BLaER1 treated with 17β-estradiol and CSF1 and Interleukin-3, amounts not matched to agents 10 nM and 100 nM (cell line): ENCODE results near the gene ACTL6B.
"Not testable (repeated sequence)": the region's sequence is repeated elsewhere in the genome, so short reads cannot be mapped to it uniquely, and the experiment has no call there.

Experiments used
- H3K27ac ChIP-seq, 11 experiments: shearing (Covaris generic); formaldehyde crosslinking; 2 replicates each; pipeline ENCODE4 v1.8.1; 2022
- H3K27me3 ChIP-seq, 11 experiments: shearing (Covaris generic); formaldehyde crosslinking; 2 replicates each; pipeline ENCODE4 v1.8.1; 2022
- H3K36me3 ChIP-seq, 11 experiments: shearing (Covaris generic); formaldehyde crosslinking; 2 replicates each; pipeline ENCODE4 v1.8.1; 2022
- H3K4me1 ChIP-seq, 10 experiments: shearing (Covaris generic); formaldehyde crosslinking; 2 replicates each; pipeline ENCODE4 v1.8.1; 2022
- H3K4me2 ChIP-seq, 11 experiments: shearing (Covaris generic); formaldehyde crosslinking; 2 replicates each; pipeline ENCODE4 v1.8.1; 2022
- H3K4me3 ChIP-seq, 10 experiments: shearing (Covaris generic); formaldehyde crosslinking; 2 replicates each; pipeline ENCODE4 v1.8.1; 2022
- H3K9ac ChIP-seq, 11 experiments: shearing (Covaris generic); formaldehyde crosslinking; 2 replicates each; pipeline ENCODE4 v1.8.1; 2022
- H3K9me3 ChIP-seq, 11 experiments: shearing (Covaris generic); formaldehyde crosslinking; replicated peaks in 1 of 11; 2 replicates each; pipeline ENCODE4 v1.8.1; 2022
- H4K20me1 ChIP-seq, 11 experiments: shearing (Covaris generic); formaldehyde crosslinking; 2 replicates each; pipeline ENCODE4 v1.8.1; 2022
- Cebpa-rat ChIP-seq, 11 experiments: shearing (Covaris generic); IDR thresholded peaks; 2 replicates each; pipeline ENCODE4 v1.8.1; 2022

ACTL6B gene

DNA sequence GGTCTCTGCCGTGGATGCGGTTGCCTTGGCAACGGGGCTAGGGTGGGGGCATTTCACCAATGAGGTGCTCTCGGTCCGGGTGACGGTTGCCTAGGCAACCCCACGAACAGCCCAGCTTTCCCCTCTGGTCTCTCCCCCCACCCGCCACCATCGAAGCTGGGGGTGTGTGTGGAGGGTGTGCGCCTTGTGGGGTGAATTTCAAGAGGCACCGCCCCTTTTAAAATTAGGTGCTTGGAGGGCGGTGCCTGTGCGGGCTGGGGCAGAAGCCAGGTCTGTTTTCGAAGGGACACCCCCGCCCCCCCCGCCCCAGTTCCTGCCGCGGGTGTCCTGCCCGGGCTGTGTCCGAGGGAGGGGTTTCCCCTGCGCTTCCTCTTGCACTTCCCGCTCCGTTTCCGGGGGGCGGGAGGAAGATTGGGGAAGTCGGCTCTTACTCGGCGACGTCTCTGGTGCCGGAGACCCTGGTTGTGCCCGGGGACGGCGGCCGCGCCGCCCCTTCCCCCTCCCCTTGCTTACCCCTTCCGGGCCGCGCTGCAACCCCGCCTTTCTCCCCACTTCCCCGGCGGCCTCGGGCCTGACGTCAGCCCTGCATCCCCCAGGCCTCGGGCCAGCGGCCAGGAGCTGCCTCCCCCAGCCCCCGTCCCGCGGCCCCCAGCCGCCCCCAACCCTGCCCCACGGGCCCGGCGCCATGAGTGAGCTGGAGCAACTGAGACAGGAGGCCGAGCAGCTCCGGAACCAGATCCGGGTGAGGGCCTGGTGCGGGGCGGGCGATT lies 19.5 kb upstream of the ACTL6B start:
- Histone ChIP-seq H3K4me2 (peak overlapping the region; percentile 63 to 96 (median 85)), H3K9ac (peak overlapping the region; percentile 90 to 98 (median 95); a peak in 21 of 22 replicates), H3K27me3 (no peaks in the 10 kb centered on the region), H3K27ac (peak overlapping the region in 10 of 11 experiments; percentile 66 to 97 (median 93); a peak in 18 of 22 replicates), H4K20me1 (peaks cover 54 to 63% (median 57%) of the 10 kb centered on the region in 11 experiments), H3K4me1 (peaks cover 12 to 53% (median 32%) of the 10 kb centered on the region in 10 experiments; a peak in 19 of 20 replicates), H3K36me3 (peaks cover 44 to 46% (median 45%) of the 10 kb centered on the region in 11 experiments), H3K4me3 (peak overlapping the region; percentile 86 to 100 (median 96)), H3K9me3 (no peaks in the 10 kb centered on the region)
- no peak for TF ChIP-seq Cebpa-rat (IDR thresholded peaks at IDR 0.05)

DNA sequence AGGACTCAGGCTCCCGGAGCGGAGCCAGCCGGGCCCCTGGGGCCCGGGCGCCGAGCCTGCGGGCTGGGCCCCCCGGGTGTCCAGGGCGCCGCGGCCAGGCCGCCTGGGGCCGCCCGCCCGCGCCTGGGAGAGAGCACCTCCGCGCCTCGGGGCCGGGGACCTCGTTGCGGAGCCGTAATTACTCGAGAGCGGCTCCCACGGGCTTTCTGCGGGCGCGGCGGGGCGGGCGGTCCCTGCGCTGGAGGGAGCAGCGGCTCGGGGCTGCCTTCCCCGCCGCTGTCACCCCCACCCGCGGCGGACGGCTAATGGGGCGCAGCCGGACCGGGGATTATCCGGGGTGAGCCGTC lies 18.8 kb upstream of the ACTL6B start:
- no peak for TF ChIP-seq Cebpa-rat (IDR thresholded peaks at IDR 0.05)
- H3K27me3 ChIP-seq, result no peaks in the 10 kb centered on the region
- peaks cover 37 to 39% (median 38%) of the 10 kb centered on the region in 11 experiments for H3K36me3 ChIP-seq
- peak overlapping the region; percentile 86 to 100 (median 96) for H3K4me3 ChIP-seq
- no peaks in the 10 kb centered on the region for H3K9me3 ChIP-seq
- H3K27ac ChIP-seq, result peak overlapping the region; percentile 91 to 97 (median 93)
- peaks cover 47 to 56% (median 51%) of the 10 kb centered on the region in 11 experiments for H4K20me1 ChIP-seq
- H3K4me1 ChIP-seq, result peaks cover 12 to 49% (median 32%) of the 10 kb centered on the region in 10 experiments; a peak in 19 of 20 replicates
- peak overlapping the region; percentile 63 to 96 (median 85) for H3K4me2 ChIP-seq
- H3K9ac ChIP-seq, result peak overlapping the region; percentile 90 to 98 (median 95)

DNA sequence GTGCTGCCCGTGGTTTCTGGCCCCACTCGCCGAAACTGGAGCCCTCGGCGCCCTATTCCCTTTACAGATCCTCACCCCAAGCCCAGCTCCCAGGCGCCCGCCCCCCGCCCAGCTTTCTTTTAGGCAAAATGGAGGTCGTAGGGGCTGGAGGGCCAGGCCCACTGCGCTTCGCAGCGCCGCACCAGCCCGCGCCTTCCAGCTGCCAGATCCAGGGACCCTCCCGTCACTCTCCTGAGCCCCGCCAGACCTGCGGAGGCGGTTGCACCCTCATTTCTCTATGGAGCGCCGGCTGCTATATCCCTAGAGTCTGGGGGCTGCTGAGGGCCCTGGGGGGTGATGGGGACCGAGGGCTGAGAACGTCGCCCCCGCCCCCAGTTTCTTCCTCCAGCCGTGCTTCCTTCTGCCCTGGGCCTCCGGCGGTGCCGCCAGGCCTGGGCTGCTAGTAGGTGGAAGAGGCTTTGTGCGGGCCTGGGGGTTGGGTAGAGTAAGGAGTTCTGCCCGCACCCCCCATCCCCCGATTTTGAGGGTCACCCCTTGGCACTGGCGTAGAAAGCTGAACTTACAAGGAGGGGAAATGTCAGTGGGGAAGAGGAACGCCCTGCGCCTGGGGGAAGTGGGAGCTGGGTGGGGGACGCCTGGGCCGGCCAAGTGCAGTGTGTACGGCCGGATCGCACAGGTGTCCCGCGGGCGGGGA lies 18.3 kb upstream of the ACTL6B start:
- Histone ChIP-seq H3K4me2 (peak overlapping the region; percentile 63 to 96 (median 85)), H3K9me3 (no peaks in the 10 kb centered on the region), H3K27me3 (no peaks in the 10 kb centered on the region), H3K27ac (peak overlapping the region; percentile 91 to 97 (median 93)), H3K36me3 (peaks cover 32 to 33% (median 33%) of the 10 kb centered on the region in 11 experiments), H3K4me3 (peak overlapping the region; percentile 86 to 100 (median 96)), H3K4me1 (peaks cover 16 to 48% (median 30%) of the 10 kb centered on the region in 10 experiments), H4K20me1 (peaks cover 42 to 51% (median 45%) of the 10 kb centered on the region in 11 experiments), H3K9ac (peak overlapping the region; percentile 90 to 98 (median 95))
- no peak for TF ChIP-seq Cebpa-rat (IDR thresholded peaks at IDR 0.05)

DNA sequence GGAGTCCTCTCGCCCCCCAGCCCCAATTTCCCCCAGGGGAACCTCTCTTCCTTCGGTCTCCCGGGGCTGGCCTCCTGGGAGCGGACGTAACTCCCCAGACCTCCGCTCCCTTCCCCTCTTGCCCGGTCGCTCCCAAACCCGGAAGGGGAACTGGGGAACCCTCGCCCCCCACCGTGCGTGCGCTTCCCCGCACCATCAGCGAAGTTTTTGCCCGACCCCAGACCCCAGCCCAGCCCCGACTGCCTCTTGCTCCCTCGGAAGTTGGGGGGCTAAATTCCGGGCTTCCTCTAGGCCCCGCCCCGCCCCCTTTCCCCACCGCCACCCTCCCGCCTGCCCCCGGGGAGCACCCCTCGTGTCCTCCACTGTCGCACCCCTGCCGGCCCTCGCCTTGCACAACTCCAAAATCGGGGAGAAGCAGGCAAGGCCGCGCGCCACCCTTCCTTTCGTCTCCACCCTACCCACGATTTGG lies 17.7 kb upstream of the ACTL6B start:
- Histone ChIP-seq H3K36me3 (peaks cover 26 to 28% (median 27%) of the 10 kb centered on the region in 11 experiments), H3K9ac (peak overlapping the region; percentile 90 to 98 (median 95)), H3K4me2 (peak overlapping the region; percentile 63 to 96 (median 85)), H4K20me1 (peaks cover 36 to 45% (median 40%) of the 10 kb centered on the region in 11 experiments), H3K27me3 (no peaks in the 10 kb centered on the region), H3K27ac (peak overlapping the region; percentile 91 to 97 (median 93)), H3K4me3 (peak overlapping the region; percentile 86 to 100 (median 96)), H3K4me1 (peaks cover 16 to 42% (median 28%) of the 10 kb centered on the region in 10 experiments), H3K9me3 (no peaks in the 10 kb centered on the region)
- TF ChIP-seq Cebpa-rat (IDR thresholded peaks at IDR 0.05), result no peak

DNA sequence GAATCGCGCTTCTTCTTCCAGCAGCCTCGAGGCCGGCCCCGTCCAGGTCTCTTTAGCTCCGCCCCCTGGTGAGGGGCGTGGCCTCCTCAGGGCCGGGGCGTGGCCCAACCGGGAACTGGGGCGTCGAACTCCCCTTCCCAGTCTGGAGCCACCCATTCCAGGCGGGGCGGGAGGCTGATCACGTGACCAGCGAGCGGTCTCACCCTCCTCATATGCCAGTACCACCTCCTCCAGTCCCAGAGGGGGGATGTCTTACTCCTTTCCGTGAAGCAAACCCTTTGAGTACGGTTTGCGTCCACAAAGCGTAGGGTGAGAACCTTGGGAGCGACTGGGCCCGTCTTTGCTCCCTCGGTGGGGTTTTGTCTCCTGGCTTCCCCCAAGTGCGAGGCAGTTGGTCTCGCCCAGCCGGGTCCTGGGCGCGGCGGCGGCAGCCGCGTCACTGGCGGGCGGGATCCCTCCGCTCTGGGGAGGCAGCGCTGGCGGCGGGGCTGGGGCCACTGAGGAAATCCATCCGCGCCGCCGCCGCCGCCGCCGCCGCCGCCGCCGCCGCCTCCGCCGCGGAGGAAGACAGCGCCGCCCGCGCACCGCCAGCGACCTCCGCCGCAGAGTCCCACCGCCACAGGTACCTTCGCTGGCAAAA lies 17.2 kb upstream of the ACTL6B start, which contains the start of gene GNB2:
Gene GNB2, plus strand, starts transcription at position 439 of the 640 bp plus-strand sequence. CDS start 2,526 bp downstream, outside the sequence.
- Histone ChIP-seq H3K9me3 (no peaks in the 10 kb centered on the region), H3K9ac (peak within 1 kb of the TSS; percentile 90 to 98 (median 95)), H3K36me3 (peaks cover 21 to 22% (median 22%) of the 10 kb centered on the region in 11 experiments), H3K4me3 (peak within 1 kb of the TSS; percentile 86 to 100 (median 96)), H4K20me1 (peaks cover 31 to 39% (median 34%) of the 10 kb centered on the region in 11 experiments), H3K4me1 (peaks cover 14 to 37% (median 26%) of the 10 kb centered on the region in 10 experiments), H3K4me2 (peak within 1 kb of the TSS; percentile 79 to 96 (median 89)), H3K27me3 (no peaks in the 10 kb centered on the region), H3K27ac (peak within 1 kb of the TSS; percentile 91 to 97 (median 93))
- no peak for TF ChIP-seq Cebpa-rat (IDR thresholded peaks at IDR 0.05)

DNA sequence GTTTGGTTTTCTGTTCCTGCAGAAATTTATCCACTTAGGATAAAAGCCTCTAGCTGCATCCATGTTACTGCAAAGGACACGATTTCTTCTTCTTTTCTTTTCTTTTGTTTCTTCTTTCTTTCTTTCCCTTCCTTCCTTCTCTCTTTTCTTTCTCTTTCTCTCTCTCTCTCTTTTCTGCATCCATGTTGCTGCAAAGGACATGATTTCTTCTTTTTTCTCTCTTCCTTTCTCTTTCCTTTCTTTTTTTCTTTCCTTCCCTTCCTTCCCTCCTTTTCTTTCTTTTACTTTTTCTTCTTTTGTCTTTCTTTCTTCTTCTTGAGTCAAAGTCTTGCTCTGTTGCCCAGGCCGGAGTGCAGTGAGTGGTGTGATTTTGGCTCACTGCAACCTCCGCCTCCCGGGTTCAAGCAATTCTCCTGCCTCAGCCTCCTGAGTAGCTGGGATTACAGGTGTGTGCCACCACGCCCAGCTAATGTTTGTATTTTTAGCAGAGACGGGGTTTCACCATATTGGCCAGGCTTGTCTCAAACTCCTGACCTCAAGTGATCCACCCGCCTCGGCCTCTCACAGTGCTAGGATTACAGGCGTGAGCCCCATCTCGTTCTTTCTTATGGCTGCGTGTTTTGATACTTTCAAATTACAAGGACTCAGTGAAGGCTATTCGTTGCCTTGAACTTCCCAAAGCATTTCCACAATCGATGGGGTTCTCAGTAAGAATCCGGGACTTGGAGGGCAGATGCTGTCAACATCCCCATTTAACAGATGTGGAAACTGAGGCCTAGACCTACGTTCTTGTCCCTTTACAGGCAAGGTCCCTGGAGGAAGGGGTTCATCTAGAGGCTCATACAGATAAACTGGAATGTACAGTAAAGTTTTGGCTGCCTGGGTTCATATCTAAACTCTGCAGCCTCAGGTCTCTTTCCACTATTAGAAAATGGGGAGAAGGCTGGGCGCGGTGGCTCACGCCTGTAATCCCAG lies 15.4 kb upstream of the ACTL6B start:
- Histone ChIP-seq H3K4me2 (no peak overlapping the region), H4K20me1 (peaks cover 13 to 22% (median 16%) of the 10 kb centered on the region in 11 experiments), H3K9ac (no peak overlapping the region), H3K36me3 (peaks cover 3 to 4% (median 4%) of the 10 kb centered on the region in 11 experiments), H3K27me3 (no peaks in the 10 kb centered on the region), H3K27ac (no peak overlapping the region), H3K4me3 (no peak overlapping the region), H3K9me3 (no peaks in the 10 kb centered on the region), H3K4me1 (peaks cover 4 to 25% (median 10%) of the 10 kb centered on the region in 10 experiments)
- no peak for TF ChIP-seq Cebpa-rat (IDR thresholded peaks at IDR 0.05)

DNA sequence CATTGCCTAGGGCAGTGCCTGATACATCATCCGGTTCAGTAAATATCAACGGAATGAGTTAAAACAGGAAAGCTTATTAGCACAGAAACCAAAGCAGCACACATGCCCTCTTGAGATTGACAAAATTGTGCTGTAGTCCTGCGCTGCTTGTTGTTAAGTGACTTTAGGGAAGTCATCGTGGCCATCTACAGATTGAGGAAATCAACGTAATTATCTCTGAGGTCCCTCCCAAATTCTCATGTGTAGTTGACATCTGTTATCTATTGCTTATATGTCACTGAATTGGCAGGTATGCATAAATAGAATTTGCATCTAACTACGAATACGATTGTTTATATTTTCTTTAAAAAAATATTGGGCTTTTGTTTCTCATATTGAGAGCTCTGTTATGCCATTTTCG lies 13.8 kb upstream of the ACTL6B start:
- Histone ChIP-seq H3K4me3 (no peak overlapping the region), H3K27ac (no peak overlapping the region), H3K4me2 (no peak overlapping the region), H3K9me3 (no peaks in the 10 kb centered on the region), H3K36me3 (no peaks in the 10 kb centered on the region), H3K27me3 (no peaks in the 10 kb centered on the region), H4K20me1 (peaks cover 5 to 9% (median 8%) of the 10 kb centered on the region in 11 experiments; a peak in 17 of 22 replicates), H3K4me1 (peaks cover 0 to 21% (median 6%) of the 10 kb centered on the region in 10 experiments; a peak in 12 of 20 replicates), H3K9ac (no peak overlapping the region)
- no peak for TF ChIP-seq Cebpa-rat (IDR thresholded peaks at IDR 0.05)

DNA sequence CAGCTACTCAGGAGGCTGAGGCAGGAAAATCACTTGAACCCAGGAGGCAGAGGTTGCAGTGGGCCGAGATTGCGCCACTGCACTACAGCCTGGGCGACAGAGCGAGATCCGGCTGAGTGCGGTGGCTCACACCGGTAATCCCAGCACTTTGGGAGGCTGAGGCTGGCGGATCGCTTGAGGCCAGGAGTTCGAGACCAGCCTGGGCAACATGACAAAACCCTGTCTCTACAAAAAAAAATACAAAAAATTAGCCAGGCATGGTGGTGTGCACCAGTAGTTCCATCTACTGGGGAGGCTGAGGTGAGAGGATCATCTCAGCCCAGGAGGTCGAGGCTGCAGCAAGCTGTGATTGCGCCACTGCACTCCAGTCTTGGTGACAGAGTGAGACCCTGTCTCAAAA lies 12.9 kb upstream of the ACTL6B start:
- H3K9me3 ChIP-seq, H3K27ac ChIP-seq, H3K4me2 ChIP-seq, H3K9ac ChIP-seq, H4K20me1 ChIP-seq, H3K27me3 ChIP-seq, H3K36me3 ChIP-seq, H3K4me3 ChIP-seq: not testable (repeated sequence)
- peaks cover 0 to 21% (median 6%) of the 10 kb centered on the region in 10 experiments; a peak in 12 of 20 replicates for H3K4me1 ChIP-seq
